OCI-LY1 (cell line): Measurements from ENCODE around the gene SPEM1.

Experiments
- H2AFZ ChIP-seq: fragments of 200-600 bp; sonication (generic), shearing (Covaris generic); 2 replicates; pipeline ENCODE4 v1.6.0; 2014; ENCODE audit warnings: antibody characterized with exemption, mild to moderate bottlenecking, low read length
- H3F3A ChIP-seq: fragments of 200-600 bp; sonication (generic), shearing (Covaris generic); 2 replicates; pipeline ENCODE4 v1.6.0; 2014; ENCODE audit warnings: mild to moderate bottlenecking, antibody characterized with exemption, low read length, moderate library complexity; ENCODE audit not compliant: insufficient read depth
- H3K27ac ChIP-seq: fragments of 200-600 bp; sonication (generic); 2 replicates; pipeline ENCODE4 v1.5.1; 2014; ENCODE audit warnings: low read length, mixed run types, mild to moderate bottlenecking, low read depth; ENCODE audit not compliant: poor library complexity, severe bottlenecking
- H3K27me3 ChIP-seq: fragments of 200-600 bp; sonication (generic); 2 replicates; pipeline ENCODE4 v1.6.0; 2014; ENCODE audit warnings: antibody characterized with exemption, mild to moderate bottlenecking, low read length, moderate library complexity; ENCODE audit not compliant: insufficient read depth
- H3K36me3 ChIP-seq: fragments of 200-600 bp; sonication (generic); 2 replicates; pipeline ENCODE4 v1.6.1; 2014; ENCODE audit warnings: mild to moderate bottlenecking, antibody characterized with exemption, low read length, moderate library complexity, mixed read lengths; ENCODE audit not compliant: insufficient read depth
- H3K4me1 ChIP-seq: fragments of 200-600 bp; sonication (generic); 2 replicates; pipeline ENCODE4 v1.5.1; 2014; ENCODE audit warnings: mild to moderate bottlenecking, low read length, moderate library complexity; ENCODE audit not compliant: insufficient read depth, severe bottlenecking
- H3K4me2 ChIP-seq: fragments of 200-600 bp; sonication (generic), shearing (Covaris generic); 2 replicates; pipeline ENCODE4 v1.6.1; 2014; ENCODE audit warnings: low read length
- H3K4me3 ChIP-seq: fragments of 200-600 bp; sonication (generic); 2 replicates; pipeline ENCODE4 v1.5.1; 2014; ENCODE audit warnings: low read length, low read depth, mild to moderate bottlenecking, mixed read lengths; ENCODE audit not compliant: poor library complexity, severe bottlenecking
- H3K79me2 ChIP-seq: fragments of 200-600 bp; shearing (Covaris generic); 2 replicates; pipeline ENCODE4 v1.6.1; 2016; ENCODE audit warnings: mixed run types, low read length, mixed read lengths; ENCODE audit not compliant: insufficient read depth
- H3K9ac ChIP-seq: fragments of 200-600 bp; sonication (generic), shearing (Covaris generic); 2 replicates; pipeline ENCODE4 v1.6.1; 2014; ENCODE audit warnings: mild to moderate bottlenecking, low read length, mixed read lengths
- H3K9me2 ChIP-seq: fragments of 200-600 bp; sonication (generic), shearing (Covaris generic); 2 replicates; pipeline ENCODE4 v1.6.1; 2014; ENCODE audit warnings: low read depth, mild to moderate bottlenecking, low read length, mixed read lengths
- H3K9me3 ChIP-seq: fragments of 200-600 bp; shearing (Covaris generic); 2 replicates; pipeline ENCODE4 v1.6.1; 2014; ENCODE audit warnings: low read length, mixed read lengths
- H4K20me1 ChIP-seq: fragments of 200-600 bp; sonication (generic), shearing (Covaris generic); 2 replicates; pipeline ENCODE4 v1.6.0; 2016; ENCODE audit warnings: mild to moderate bottlenecking, low read length; ENCODE audit not compliant: insufficient read depth
- EZH2 ChIP-seq: fragments of 200-600 bp; sonication (generic), shearing (Covaris generic); IDR thresholded peaks from 2 replicates; pipeline ENCODE4 v1.8.0; 2017; ENCODE audit warnings: borderline replicate concordance, mixed run types, mild to moderate bottlenecking, antibody characterized with exemption, low read length, moderate library complexity, mixed read lengths
- TF ChIP-seq, protein P1 (sequence below): fragments of 200-600 bp; sonication (generic), shearing (Covaris generic); IDR thresholded peaks from 2 replicates; pipeline ENCODE4 v1.5.1; 2017; ENCODE audit warnings: mild to moderate bottlenecking, antibody characterized with exemption, low read length, moderate library complexity, mixed read lengths

Gene SPEM1, protein sequence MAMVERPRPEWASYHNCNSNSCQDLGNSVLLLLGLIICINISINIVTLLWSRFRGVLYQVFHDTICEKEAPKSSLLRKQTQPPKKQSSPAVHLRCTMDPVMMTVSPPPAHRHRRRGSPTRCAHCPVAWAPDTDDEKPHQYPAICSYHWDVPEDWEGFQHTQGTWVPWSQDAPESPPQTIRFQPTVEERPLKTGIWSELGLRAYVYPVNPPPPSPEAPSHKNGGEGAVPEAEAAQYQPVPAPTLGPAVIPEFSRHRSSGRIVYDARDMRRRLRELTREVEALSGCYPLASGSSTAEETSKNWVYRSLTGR

DNA sequence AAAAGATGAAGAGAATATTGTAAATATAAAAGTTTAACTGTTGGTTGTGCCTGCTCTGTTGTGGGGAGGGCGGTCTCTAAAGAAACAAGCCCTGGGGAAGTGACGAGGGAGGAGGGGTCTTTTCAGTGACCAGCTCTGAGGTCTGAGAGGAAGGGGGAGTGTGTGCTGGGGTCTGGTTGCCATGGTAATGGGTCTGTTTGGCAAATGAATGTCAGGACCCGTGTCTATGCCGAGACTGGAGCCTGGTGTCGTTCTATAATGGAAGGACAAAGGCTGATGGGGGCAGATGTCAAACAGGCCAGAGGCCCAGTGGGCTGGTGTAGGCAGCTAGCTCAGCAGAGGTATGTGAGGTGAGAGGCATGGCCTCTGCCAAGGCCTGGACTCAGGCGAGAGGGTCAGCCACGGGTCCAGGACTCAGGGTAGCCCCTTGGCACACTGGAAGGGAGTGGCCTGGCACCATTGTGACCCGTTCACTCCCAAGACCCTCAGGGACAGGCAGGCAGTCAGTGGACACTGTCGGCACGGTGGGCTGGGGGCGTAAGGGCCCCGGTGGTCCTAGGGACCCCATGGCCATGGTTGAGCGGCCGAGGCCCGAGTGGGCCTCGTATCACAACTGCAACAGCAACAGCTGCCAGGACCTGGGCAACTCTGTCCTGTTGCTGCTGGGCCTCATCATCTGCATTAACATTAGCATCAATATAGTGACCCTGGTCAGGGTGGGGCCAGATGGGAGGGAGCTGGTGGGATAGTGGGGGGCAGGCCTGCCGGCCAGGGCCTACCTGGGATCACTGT, at the start of gene SPEM1:
SPEM1 (plus strand) TSS at position 506 of the 792 bp plus-strand sequence; CDS start at position 567, 61 bp downstream.
- peaks cover 21% of the 10 kb centered on the region; the same call in 1 of the 2 replicates for H3K27me3 ChIP-seq
- no peaks in the 10 kb centered on the region for H3K9me2 ChIP-seq
- H3K79me2 ChIP-seq = no peaks in the 10 kb centered on the region
- no peaks in the 10 kb centered on the region for H3K9me3 ChIP-seq
- H3K9ac ChIP-seq = no peak within 1 kb of the TSS
- H2AFZ ChIP-seq = no peak within 1 kb of the TSS
- no peak within 1 kb of the TSS for H3K4me2 ChIP-seq
- TF ChIP-seq, protein P1, sequence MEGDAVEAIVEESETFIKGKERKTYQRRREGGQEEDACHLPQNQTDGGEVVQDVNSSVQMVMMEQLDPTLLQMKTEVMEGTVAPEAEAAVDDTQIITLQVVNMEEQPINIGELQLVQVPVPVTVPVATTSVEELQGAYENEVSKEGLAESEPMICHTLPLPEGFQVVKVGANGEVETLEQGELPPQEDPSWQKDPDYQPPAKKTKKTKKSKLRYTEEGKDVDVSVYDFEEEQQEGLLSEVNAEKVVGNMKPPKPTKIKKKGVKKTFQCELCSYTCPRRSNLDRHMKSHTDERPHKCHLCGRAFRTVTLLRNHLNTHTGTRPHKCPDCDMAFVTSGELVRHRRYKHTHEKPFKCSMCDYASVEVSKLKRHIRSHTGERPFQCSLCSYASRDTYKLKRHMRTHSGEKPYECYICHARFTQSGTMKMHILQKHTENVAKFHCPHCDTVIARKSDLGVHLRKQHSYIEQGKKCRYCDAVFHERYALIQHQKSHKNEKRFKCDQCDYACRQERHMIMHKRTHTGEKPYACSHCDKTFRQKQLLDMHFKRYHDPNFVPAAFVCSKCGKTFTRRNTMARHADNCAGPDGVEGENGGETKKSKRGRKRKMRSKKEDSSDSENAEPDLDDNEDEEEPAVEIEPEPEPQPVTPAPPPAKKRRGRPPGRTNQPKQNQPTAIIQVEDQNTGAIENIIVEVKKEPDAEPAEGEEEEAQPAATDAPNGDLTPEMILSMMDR = no peak
- TF ChIP-seq EZH2 = no peak
- H3K36me3 ChIP-seq = no peaks in the 10 kb centered on the region
- H3K4me3 ChIP-seq = no peak within 1 kb of the TSS
- no peaks in the 10 kb centered on the region for H3F3A ChIP-seq
- H3K4me1 ChIP-seq = no peaks in the 10 kb centered on the region
- no peak within 1 kb of the TSS for H3K27ac ChIP-seq
- H4K20me1 ChIP-seq = no peaks in the 10 kb centered on the region

DNA sequence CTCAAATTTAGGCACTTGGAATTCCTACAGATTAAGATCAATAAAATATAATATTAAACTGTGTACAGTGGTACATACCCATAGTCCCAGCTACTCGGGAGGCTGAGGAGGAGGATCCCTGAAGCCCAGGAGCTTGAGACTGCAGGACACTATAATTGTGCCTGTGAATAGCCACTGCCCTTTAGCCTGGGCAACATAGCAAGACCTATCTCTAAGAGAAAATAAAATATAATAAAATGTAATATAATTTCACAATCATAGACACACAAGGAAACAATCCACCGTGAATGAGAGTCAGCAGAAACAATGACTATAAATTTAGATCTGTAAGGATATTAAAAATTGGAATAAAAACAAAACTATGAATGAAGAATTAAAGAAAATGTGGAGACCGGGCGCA, 49.3 kb upstream of the SPEM1 start:
- H4K20me1 ChIP-seq = no peaks in the 10 kb centered on the region
- H3K27me3 ChIP-seq = no peaks in the 10 kb centered on the region
- H3K4me1 ChIP-seq = no peaks in the 10 kb centered on the region
- H3K27ac ChIP-seq = no peak overlapping the region
- no peaks in the 10 kb centered on the region for H3K79me2 ChIP-seq
- no peaks in the 10 kb centered on the region for H3K9me2 ChIP-seq
- no peaks in the 10 kb centered on the region for H3K9me3 ChIP-seq
- no peaks in the 10 kb centered on the region for H3F3A ChIP-seq
- H3K4me3 ChIP-seq = no peak overlapping the region
- H3K36me3 ChIP-seq = no peaks in the 10 kb centered on the region
- no peak overlapping the region for H3K4me2 ChIP-seq
- no peak overlapping the region for H3K9ac ChIP-seq
- H2AFZ ChIP-seq = no peak overlapping the region
- TF ChIP-seq, protein P1 = no peak
- no peak for TF ChIP-seq EZH2

DNA sequence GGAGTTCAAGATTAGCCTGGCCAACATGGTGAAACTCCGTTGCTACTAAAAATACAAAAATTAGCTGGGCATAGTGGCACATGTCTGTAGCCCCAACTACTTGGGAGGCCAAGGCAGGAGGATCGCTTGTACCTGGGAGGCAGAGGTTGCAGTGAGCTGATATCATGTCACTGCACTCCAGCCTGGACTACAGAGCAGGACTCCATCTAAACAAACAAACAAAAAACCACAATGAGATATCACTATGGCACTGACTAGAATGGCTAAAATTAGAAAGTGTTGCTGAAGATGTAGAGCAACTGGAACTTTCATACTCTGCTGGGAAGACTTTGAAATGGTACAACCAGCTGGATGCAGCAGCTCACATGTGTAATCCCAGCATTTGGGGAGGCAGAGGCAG, 45.8 kb upstream of the SPEM1 start:
- peaks cover 3% of the 10 kb centered on the region for H3K9me3 ChIP-seq
- no peaks in the 10 kb centered on the region for H4K20me1 ChIP-seq
- no peaks in the 10 kb centered on the region for H3K79me2 ChIP-seq
- H3K4me3 ChIP-seq = no peak overlapping the region
- no peak overlapping the region for H2AFZ ChIP-seq
- H3K27me3 ChIP-seq = no peaks in the 10 kb centered on the region; the same call in 1 of the 2 replicates
- no peaks in the 10 kb centered on the region for H3K9me2 ChIP-seq
- H3K36me3 ChIP-seq = no peaks in the 10 kb centered on the region
- H3K27ac ChIP-seq = no peak overlapping the region
- H3K4me2 ChIP-seq = no peak overlapping the region
- H3K4me1 ChIP-seq = no peaks in the 10 kb centered on the region
- no peak overlapping the region for H3K9ac ChIP-seq
- no peak for TF ChIP-seq EZH2
- TF ChIP-seq, protein P1 = no peak
- H3F3A ChIP-seq = no peaks in the 10 kb centered on the region
